Keratinocyte (primary cell): ENCODE data around the gene CACHD1. TPM values are rescaled to one million over a fixed set of nuclear protein-coding genes. Genes with fewer than 3 reads are reported as not detected.
"Not testable (repeated sequence)": the region's sequence is repeated elsewhere in the genome, so short reads cannot be mapped to it uniquely, and the experiment has no call there.

Source experiments
- DNase-seq: peaks from one replicate; pipeline ENCODE4 v3.0.0-alpha.2; 2011; ENCODE audit warnings: low read depth, missing footprints, low spot score
- FAIRE-seq: peaks from 2 replicates; lab custom pipeline; 2011; peaks lifted over from hg19 to GRCh38; lab: Jason Lieb, UNC
- H2AFZ ChIP-seq: 2 replicates; pipeline ENCODE4 v1.6.0; 2012; ENCODE audit warnings: low read length, control low read depth, inconsistent platforms; ENCODE audit not compliant: control insufficient read depth
- H3K27ac ChIP-seq: 2 replicates; pipeline ENCODE4 v1.5.1; 2011; ENCODE audit warnings: low read length; ENCODE audit not compliant: control insufficient read depth, insufficient read depth
- H3K27me3 ChIP-seq: 3 replicates; pipeline ENCODE4 v1.6.0; 2011; ENCODE audit warnings: low read length; ENCODE audit not compliant: control insufficient read depth, insufficient read depth; ENCODE audit errors: extremely low read depth
- H3K36me3 ChIP-seq, 2 experiments: 2 replicates in 1 of 2; 3 replicates in 1 of 2; pipeline ENCODE4 v1.5.1; 2011; ENCODE audit warnings: low read length in 2 of 2, mild to moderate bottlenecking in 1 of 2; ENCODE audit not compliant: control insufficient read depth in 2 of 2, insufficient read depth in 2 of 2; ENCODE audit errors: extremely low read depth in 1 of 2
- H3K4me1 ChIP-seq: 3 replicates; pipeline ENCODE4 v1.5.1; 2011; ENCODE audit warnings: low read length; ENCODE audit not compliant: control insufficient read depth, insufficient read depth; ENCODE audit errors: extremely low read depth
- H3K4me2 ChIP-seq: 3 replicates; pipeline ENCODE4 v1.6.0; 2011; ENCODE audit warnings: low read depth, low read length; ENCODE audit not compliant: control insufficient read depth, insufficient read depth; ENCODE audit errors: extremely low read depth
- H3K4me3 ChIP-seq, 3 experiments: fragments of 200-600 bp in 1 of 3; sonication (generic) in 1 of 3; 2 replicates in 2 of 3; 3 replicates in 1 of 3; pipeline ENCODE4 v1.5.1; 2011 to 2016; ENCODE audit warnings: low read length in 3 of 3, mild to moderate bottlenecking in 3 of 3, control low read depth in 2 of 3, inconsistent platforms in 1 of 3, low read depth in 1 of 3, mixed read lengths in 1 of 3, mixed run types in 1 of 3, moderate library complexity in 1 of 3; ENCODE audit not compliant: control insufficient read depth in 2 of 3, insufficient read depth in 2 of 3; ENCODE audit errors: extremely low read depth in 1 of 3
- H3K79me2 ChIP-seq: 2 replicates; pipeline ENCODE4 v1.6.0; 2012; ENCODE audit warnings: low read length; ENCODE audit not compliant: control insufficient read depth, insufficient read depth
- H3K9ac ChIP-seq: 3 replicates; pipeline ENCODE4 v1.6.0; 2011; ENCODE audit warnings: low read length; ENCODE audit not compliant: control insufficient read depth, insufficient read depth; ENCODE audit errors: extremely low read depth
- H3K9me1 ChIP-seq: 3 replicates; pipeline ENCODE4 v1.6.0; 2011; ENCODE audit warnings: low read length; ENCODE audit not compliant: control insufficient read depth, insufficient read depth; ENCODE audit errors: extremely low read depth
- H3K9me3 ChIP-seq: 2 replicates; pipeline ENCODE4 v1.5.1; 2012; ENCODE audit warnings: low read depth, low read length; ENCODE audit not compliant: control insufficient read depth
- H4K20me1 ChIP-seq: 3 replicates; pipeline ENCODE4 v1.6.0; 2011; ENCODE audit warnings: low read length; ENCODE audit not compliant: control insufficient read depth, insufficient read depth; ENCODE audit errors: extremely low read depth
- CTCF ChIP-seq, 3 experiments: IDR thresholded peaks in 1 of 3; conservative IDR thresholded peaks in 1 of 3; optimal IDR thresholded peaks in 1 of 3; 2 replicates in 2 of 3; 3 replicates in 1 of 3; pipeline versions ENCODE3 to v1.5.1; 2011; ENCODE audit warnings: low read length in 3 of 3, mild to moderate bottlenecking in 3 of 3, moderate library complexity in 2 of 3, control low read depth in 1 of 3, inconsistent platforms in 1 of 3; ENCODE audit not compliant: insufficient read depth in 2 of 3; ENCODE audit errors: extremely low read depth in 1 of 3
- EZH2 ChIP-seq: IDR thresholded peaks from one replicate; pipeline ENCODE4 v1.6.1; 2012; ENCODE audit warnings: inconsistent platforms, mild to moderate bottlenecking, low read length, moderate library complexity
- dilution Hi-C: fragments of 300-500 bp; cut with MboI; formaldehyde crosslinking; loops from one replicate; pipeline ENCODE4 v1.7.0; 2020; ENCODE audit warnings: low sequenced_read_pairs; ENCODE audit not compliant: extremely low pct_ligation_motif_present
- polyA plus RNA-seq, 5 experiments: library from polyadenylated mRNA; depleted of rRNA in 3 of 5; stranded (reverse) in 3 of 5; stranded (forward) in 1 of 5; unstranded in 1 of 5; fragments of >200 nt; gene quantifications; 1 replicate in 1 of 5; 2 replicates in 3 of 5; 3 replicates in 1 of 5; pipeline versions ENCODE4 v1.2.1 to v1.2.3, GENCODE V29; 2011 to 2012; ENCODE audit warnings: missing spikeins in 2 of 5, low read depth in 1 of 5, low replicate concordance in 1 of 5
- small RNA-seq, 3 experiments: library from RNA; depleted of rRNA; stranded (forward); fragments of <200 nt; gene quantifications; one replicate each; pipeline ENCODE3, GENCODE V24; 2012; ENCODE audit warnings: low read depth in 3 of 3, low replicate concordance in 1 of 3; ENCODE audit not compliant: insufficient read length in 3 of 3

Gene CACHD1
- polyA plus RNA-seq, 1 donor (not counting 4 experiments of a cell fraction or from before 2014, with no cell fraction given): 2.4 TPM

- no peak overlapping the region for H3K4me2 ChIP-seq
- H3K9me1 ChIP-seq: no peaks in the 10 kb centered on the region
- no peaks in the 10 kb centered on the region for H3K4me1 ChIP-seq
- H4K20me1 ChIP-seq: no peaks in the 10 kb centered on the region
- H3K4me3 ChIP-seq: no peak overlapping the region
- no peaks in the 10 kb centered on the region for H3K27me3 ChIP-seq
- DNase-seq: no peak
- H2AFZ ChIP-seq: no peak overlapping the region
- H3K9ac ChIP-seq: no peak overlapping the region
- H3K36me3 ChIP-seq: no peaks in the 10 kb centered on the region
- no peak for FAIRE-seq
- H3K9me3 ChIP-seq: no peaks in the 10 kb centered on the region
- TF ChIP-seq EZH2 (no peak), CTCF (optimal IDR thresholded peaks at IDR 0.05 in 1 of 3, IDR thresholded peaks at IDR 0.05 in 1 of 3, conservative IDR thresholded peaks at IDR 0.05 in 1 of 3; ENCODE audit: extremely low read depth in 1 of 3, insufficient read depth in 2 of 3, low read length in 3 of 3) (no peak)
- no peaks in the 10 kb centered on the region for H3K79me2 ChIP-seq
- no peak overlapping the region for H3K27ac ChIP-seq
- dilution Hi-C loops: no loop called here
Observed at GRCh38 chr1:64734287-64734652, 264.3 kb downstream of the CACHD1 start.

GRCh38 chr1:64740687-64741086 lies 270.8 kb downstream of the CACHD1 start:
- H3K4me2 ChIP-seq, H3K4me3 ChIP-seq, dilution Hi-C loops, H3K36me3 ChIP-seq, DNase-seq, H3K27me3 ChIP-seq, H2AFZ ChIP-seq, H4K20me1 ChIP-seq, H3K9me3 ChIP-seq, H3K4me1 ChIP-seq, H3K79me2 ChIP-seq, H3K9me1 ChIP-seq, H3K27ac ChIP-seq, H3K9ac ChIP-seq, FAIRE-seq: not testable (repeated sequence)

Small RNA genes lying within 50 kb of the gene (small RNA-seq; reads per million reads assigned to genes)
- 0 reads per million in 3 experiments for gene MIR4794
